Naive thymus-derived CD8-positive, alpha-beta T cell (primary cell): ENCODE measurements around the gene FUS. TPM values are rescaled to one million over a fixed set of nuclear protein-coding genes. Genes with fewer than 3 reads are reported as not detected.
"Not testable (repeated sequence)": the region's sequence is repeated elsewhere in the genome, so short reads cannot be mapped to it uniquely, and the experiment has no call there.

ENCODE experiments used
- ATAC-seq, 2 donors: fragments of 150-1000 bp; cut with Tn5 transposase in 1 of 2; sonication (Bioruptor Pico), chemical (Tn5 transposase) in 1 of 2; 1 replicate in 1 of 2; 2 replicates in 1 of 2; pipeline ENCODE4 v1.10.0; 2021; ENCODE audit warnings: mild to moderate bottlenecking in 2 of 2, moderate library complexity in 2 of 2
- POLR2A ChIA-PET: fragments of 350-600 bp; sonication (Branson Sonifier 250); formaldehyde crosslinking; loops from one replicate; lab custom pipeline; 2021; ENCODE audit warnings: antibody characterized with exemption; lab: Charles Lee
- DNase-seq, 10 donors: peaks; one replicate each; pipeline versions ENCODE4 v3.0.0 to v3.0.0-alpha.2; 2020 to 2022
- H3K27ac Mint-ChIP-seq, 10 donors: one replicate each; pipeline ENCODE4 v1.8.0; 2020 to 2022; ENCODE audit warnings: mild to moderate bottlenecking in 10 of 10, mixed read lengths in 10 of 10, moderate library complexity in 4 of 10, inconsistent platforms in 1 of 10
- H3K27me3 Mint-ChIP-seq, 5 donors: one replicate each; pipeline ENCODE4 v1.8.0; 2021 to 2022; ENCODE audit warnings: mixed read lengths in 5 of 5
- H3K36me3 Mint-ChIP-seq, 3 donors: one replicate each; pipeline ENCODE4 v1.8.0; 2020 to 2022; ENCODE audit warnings: mixed read lengths in 3 of 3, mild to moderate bottlenecking in 2 of 3, inconsistent platforms in 1 of 3
- H3K4me1 Mint-ChIP-seq, 4 donors: one replicate each; pipeline ENCODE4 v1.8.0; 2021 to 2022; ENCODE audit warnings: mixed read lengths in 4 of 4
- H3K4me3 Mint-ChIP-seq, 10 donors: one replicate each; pipeline ENCODE4 v1.8.0; 2020 to 2022; ENCODE audit warnings: mild to moderate bottlenecking in 10 of 10, mixed read lengths in 10 of 10, moderate library complexity in 6 of 10, inconsistent platforms in 1 of 10
- H3K9me3 Mint-ChIP-seq, 9 donors: one replicate each; pipeline ENCODE4 v1.8.0; 2020 to 2022; ENCODE audit warnings: mixed read lengths in 9 of 9, mild to moderate bottlenecking in 3 of 9, inconsistent platforms in 1 of 9, moderate library complexity in 1 of 9
- polyA plus RNA-seq, 3 donors: library from polyadenylated mRNA; unstranded; fragments of 300-500 nt; fragmentation: Illumina TruSeq; gene quantifications; one replicate each; pipeline ENCODE4 v1.2.3, GENCODE V29; 2021
- total RNA-seq, 8 experiments: library from RNA in 2 of 8; stranded (reverse) in 2 of 8; gene quantifications; one replicate each; pipeline ENCODE4 v1.2.3 and lab custom pipeline; 2021 to 2026

Gene FUS
- total and polyA plus RNA-seq, 5 experiments from 2014 or later: 118 to 637 (median 163) TPM

DNA sequence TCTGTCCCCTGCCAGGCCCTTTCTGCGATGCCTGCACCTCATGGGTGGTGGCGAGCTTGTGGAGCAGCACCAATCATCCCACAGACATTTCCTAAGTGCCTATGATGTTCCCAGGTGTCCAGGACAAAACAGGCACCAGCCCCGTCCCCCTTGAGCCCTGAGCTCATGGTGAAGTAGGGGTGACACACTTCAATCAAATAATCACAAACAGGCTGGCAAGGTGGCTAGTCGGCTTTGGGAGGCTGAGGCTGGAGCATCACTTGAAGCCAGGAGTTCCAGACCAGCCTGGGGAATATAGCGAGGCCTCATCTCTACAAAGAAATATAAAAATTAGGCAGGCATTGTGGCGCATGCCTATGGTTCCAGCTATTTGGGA is 43.7 kb upstream of the FUS start:
- no peak for DNase-seq
- Mint-ChIP-seq H3K4me1 (peaks cover 0 to 10% (median 1%) of the 10 kb centered on the region in 4 donors), H3K9me3 (no peaks in the 10 kb centered on the region), H3K4me3 (no peak overlapping the region), H3K27ac (peak overlapping the region in 1 of 10 donors; percentile 70), H3K36me3 (peaks cover 0 to 15% (median 2%) of the 10 kb centered on the region in 3 donors), H3K27me3 (no peaks in the 10 kb centered on the region)
- ATAC-seq: no peak
- POLR2A ChIA-PET: interaction anchor here (0.6 to 2.5 kb wide), 3 partner anchors 19 to 139 kb away, joined by 3 to 10 read pairs (median 4); partner anchors contain the start of gene KAT8

DNA sequence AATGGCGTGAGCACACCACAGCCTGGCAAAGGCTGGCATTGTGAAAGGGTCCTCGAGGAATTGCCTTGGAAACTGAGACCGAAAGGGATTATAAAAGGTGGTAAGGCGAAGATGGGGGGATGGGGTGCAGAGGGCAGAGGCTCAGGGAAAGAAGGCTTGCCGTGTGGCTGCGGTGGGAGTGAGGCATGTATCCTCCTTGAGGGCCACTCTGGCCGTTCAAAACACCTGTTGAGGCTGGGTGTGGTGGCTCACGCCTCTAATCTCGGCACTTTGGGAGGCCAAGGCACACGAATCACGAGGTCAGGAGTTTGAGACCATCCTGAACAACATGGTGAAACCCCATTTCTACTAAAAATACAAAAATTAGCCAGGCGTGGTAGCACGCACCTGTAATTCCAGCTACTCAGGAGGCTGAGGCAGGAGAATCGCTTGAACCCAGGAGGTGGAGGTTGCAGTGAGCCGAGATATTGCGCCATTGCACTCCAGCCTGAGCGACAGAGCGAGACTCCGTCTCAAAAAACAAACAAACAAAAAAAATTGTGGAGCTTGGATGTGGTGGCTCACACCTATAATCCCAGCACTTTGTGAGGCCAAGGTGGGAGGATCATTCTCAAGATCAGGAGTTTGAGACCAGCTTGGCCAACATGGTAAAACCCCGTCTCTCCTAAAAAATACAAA is 43.0 kb upstream of the FUS start:
- not testable (repeated sequence) for ATAC-seq, H3K9me3 Mint-ChIP-seq, H3K36me3 Mint-ChIP-seq, H3K4me3 Mint-ChIP-seq, DNase-seq, H3K27me3 Mint-ChIP-seq, H3K27ac Mint-ChIP-seq
- peaks cover 4 to 12% (median 5%) of the 10 kb centered on the region in 4 donors for H3K4me1 Mint-ChIP-seq
- POLR2A ChIA-PET: interaction anchor here (0.6 to 2.5 kb wide), 3 partner anchors 19 to 140 kb away, joined by 3 to 10 read pairs (median 4); partner anchors contain the start of gene KAT8

DNA sequence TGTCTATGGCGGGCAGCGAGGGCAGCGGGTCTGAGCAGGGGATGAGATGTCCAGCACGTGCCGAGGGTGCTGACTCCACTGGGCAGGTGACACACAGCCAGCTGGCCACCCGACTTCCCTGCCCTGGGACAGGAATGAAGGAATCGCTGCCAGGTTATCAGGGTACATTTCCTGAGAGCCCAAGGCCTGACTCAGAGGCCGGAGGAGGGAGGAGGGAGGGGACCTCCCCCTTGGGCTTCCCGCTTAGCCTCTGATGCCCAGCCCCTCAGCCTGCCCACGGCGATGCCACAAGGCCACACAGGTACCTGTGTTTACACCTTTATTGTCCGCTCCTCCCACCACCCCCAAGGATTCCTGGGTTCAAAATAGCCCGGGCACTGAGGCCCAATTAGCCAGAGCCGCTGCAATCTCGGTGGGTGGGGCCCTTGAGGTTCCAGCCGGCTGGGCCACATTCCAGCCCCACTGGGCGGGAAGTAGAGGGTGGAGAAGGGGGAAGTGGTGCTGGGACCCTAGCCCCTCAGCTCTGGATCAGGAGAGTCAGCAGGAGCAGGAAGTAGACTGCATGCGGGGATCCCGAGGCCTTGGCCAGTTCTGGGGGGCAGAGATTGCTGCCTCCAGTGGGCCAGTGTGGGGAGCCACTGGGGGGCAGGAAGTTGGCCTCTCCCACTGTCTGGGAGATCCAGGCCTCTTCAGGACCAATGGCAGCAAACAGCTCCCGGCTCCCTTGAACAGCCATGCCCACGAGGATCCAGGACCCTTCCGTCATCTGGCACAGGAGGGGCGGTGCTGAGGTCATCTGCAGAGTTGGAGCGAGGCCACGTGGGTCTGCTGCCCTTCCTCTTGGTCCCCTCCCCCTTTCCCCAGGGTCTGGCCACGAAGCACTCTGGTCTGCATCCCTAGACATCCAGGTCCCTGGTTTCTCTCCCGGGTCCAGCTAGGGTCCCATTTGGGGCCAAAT is 41.0 kb upstream of the FUS start:
- ATAC-seq (no peak), DNase-seq (peak in 1 of 10 donors; percentile 10)
- Mint-ChIP-seq H3K4me3 (no peak overlapping the region), H3K27ac (no peak overlapping the region), H3K36me3 (no peaks in the 10 kb centered on the region), H3K4me1 (peaks cover 12 to 15% (median 14%) of the 10 kb centered on the region in 4 donors), H3K9me3 (no peaks in the 10 kb centered on the region), H3K27me3 (no peaks in the 10 kb centered on the region)
- POLR2A ChIA-PET: interaction anchor here (0.6 to 1.6 kb wide), 6 partner anchors 27 to 728 kb away, joined by 4 to 10 read pairs (median 6); no protein-coding TSS in a partner anchor

DNA sequence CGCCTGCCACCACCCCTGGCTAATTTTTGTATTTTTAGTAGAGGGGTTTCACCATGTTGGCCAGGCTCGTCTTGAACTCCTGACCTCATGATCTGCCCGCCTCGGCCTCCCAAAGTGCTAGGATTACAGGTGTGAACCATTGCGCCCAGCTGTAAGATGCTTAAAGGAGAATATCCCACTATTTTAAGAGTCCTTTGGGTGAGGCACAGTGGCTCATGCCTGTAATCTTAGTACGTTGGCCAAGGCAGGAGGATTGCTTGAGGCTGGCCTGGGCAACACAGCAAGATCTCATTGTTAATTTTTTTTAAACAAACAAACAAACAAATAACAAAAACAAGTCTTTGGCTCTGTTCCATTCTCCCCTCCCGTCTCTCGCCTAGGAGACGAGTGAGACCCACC is 38.9 kb upstream of the FUS start:
- H3K27ac Mint-ChIP-seq: peak overlapping the region in 4 of 10 donors; percentile 11 to 56 (median 42)
- POLR2A ChIA-PET: interaction anchor here (1.1 to 7.2 kb wide), 4 partner anchors 14 to 70 kb away, joined by 3 to 240 read pairs (median 41); partner anchors contain the start of genes FUS and KAT8
- H3K4me3 Mint-ChIP-seq, ATAC-seq, DNase-seq, H3K27me3 Mint-ChIP-seq, H3K9me3 Mint-ChIP-seq, H3K36me3 Mint-ChIP-seq: not testable (repeated sequence)
- H3K4me1 Mint-ChIP-seq: peaks cover 10 to 18% (median 15%) of the 10 kb centered on the region in 4 donors

DNA sequence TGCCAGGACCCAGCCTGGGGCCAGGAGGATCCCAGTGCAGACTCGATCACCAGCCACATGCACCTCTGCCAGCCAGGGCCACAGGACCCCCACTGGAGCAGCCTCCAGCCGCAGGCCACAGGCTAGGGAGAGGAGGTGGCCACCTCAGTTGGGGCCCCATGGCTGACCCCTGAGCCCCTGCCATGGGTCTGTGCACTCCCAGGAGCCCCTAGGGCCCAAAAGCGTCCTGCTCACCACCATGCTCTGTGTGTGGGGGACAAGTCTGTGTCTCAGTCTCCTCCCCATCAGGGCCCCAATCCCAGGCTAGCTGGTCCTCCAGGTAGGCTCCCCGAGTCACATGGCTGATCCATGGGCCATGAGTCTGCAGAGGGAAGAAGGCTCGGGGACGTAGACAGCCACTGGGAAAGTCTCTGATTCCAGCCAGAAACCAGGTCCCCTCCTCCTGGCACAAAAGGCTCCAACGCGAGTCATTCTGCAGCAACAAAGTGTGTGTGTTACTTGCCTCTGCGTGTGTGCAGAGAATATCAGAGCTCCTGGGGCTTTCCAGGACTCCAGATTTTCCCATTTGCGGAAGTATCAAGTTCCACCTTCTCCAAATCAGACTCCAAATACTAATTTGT is 38.3 kb upstream of the FUS start:
- H3K27ac Mint-ChIP-seq: peak overlapping the region; percentile 8 to 95 (median 90)
- H3K36me3 Mint-ChIP-seq: no peaks in the 10 kb centered on the region
- peak overlapping the region; percentile 39 to 82 (median 68) for H3K4me3 Mint-ChIP-seq
- DNase-seq (no peak), ATAC-seq (no peak)
- H3K9me3 Mint-ChIP-seq: no peaks in the 10 kb centered on the region
- POLR2A ChIA-PET: interaction anchor here (0.5 to 7.2 kb wide), 41 partner anchors 10 to 956 kb away, joined by 3 to 240 read pairs (median 4); partner anchors contain the start of genes ARMC5, FBRS, FUS and HSD3B7
- peaks cover 10 to 18% (median 15%) of the 10 kb centered on the region in 4 donors for H3K4me1 Mint-ChIP-seq
- no peaks in the 10 kb centered on the region for H3K27me3 Mint-ChIP-seq

DNA sequence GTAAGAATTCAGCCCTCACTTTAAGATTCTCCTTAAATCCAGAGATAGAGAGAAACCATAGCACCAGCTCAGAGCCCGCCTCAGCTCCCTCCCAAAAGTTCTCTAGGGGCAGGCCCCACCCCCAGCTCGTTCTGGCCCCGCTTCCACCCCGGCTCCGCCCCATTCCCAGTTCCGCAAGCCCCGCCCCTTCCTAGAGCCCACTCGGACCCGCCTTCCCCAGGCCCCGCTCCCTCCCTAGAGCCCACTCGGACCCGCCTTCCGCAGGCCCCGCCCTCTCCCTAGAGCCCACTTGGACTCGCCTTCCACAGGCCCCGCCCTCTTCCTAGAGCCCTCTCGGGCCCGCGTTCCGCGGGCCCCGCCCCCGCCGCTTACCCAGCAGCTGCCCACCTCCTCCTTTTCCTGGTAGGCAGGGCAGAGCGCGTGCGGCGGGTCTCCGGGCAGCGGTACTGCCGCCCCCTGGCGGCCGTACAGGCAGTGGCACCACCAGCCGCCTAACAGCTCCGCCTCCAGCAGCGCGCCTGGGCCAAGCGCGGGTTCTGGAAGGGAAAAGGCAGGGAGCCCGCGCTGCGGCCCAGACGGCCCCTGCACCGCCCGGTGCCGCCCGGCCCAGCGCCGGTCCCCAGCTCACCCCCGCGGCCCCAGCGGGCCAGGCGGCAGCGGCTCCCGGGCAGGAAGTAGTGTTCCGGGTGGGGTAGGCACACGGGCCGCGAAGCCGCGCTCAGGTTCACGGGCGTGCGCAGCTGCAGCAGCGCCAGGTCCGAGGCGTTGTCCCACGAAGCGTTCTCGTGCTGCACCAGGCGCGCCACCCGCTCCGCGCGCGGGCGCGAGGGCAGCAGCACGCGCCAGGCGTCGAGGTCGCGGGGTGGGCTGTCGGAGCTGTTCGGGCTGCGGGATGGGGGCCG is 37.6 kb upstream of the FUS start:
- Mint-ChIP-seq H3K4me1 (peaks cover 10 to 18% (median 15%) of the 10 kb centered on the region in 4 donors), H3K36me3 (no peaks in the 10 kb centered on the region), H3K9me3 (no peaks in the 10 kb centered on the region), H3K27ac (peak overlapping the region; percentile 8 to 95 (median 90)), H3K4me3 (peak overlapping the region; percentile 52 to 82 (median 68)), H3K27me3 (peaks cover 0 to under 1% (median 0%) of the 10 kb centered on the region in 5 donors)
- ATAC-seq (peak; percentile 85 to 87), DNase-seq (peak; percentile 92 to 99 (median 96))
- POLR2A ChIA-PET: interaction anchor here (0.5 to 7.2 kb wide), 44 partner anchors 11 to 956 kb away, joined by 3 to 240 read pairs (median 4); partner anchors contain the start of genes ARMC5, FBRS, FUS and HSD3B7

DNA sequence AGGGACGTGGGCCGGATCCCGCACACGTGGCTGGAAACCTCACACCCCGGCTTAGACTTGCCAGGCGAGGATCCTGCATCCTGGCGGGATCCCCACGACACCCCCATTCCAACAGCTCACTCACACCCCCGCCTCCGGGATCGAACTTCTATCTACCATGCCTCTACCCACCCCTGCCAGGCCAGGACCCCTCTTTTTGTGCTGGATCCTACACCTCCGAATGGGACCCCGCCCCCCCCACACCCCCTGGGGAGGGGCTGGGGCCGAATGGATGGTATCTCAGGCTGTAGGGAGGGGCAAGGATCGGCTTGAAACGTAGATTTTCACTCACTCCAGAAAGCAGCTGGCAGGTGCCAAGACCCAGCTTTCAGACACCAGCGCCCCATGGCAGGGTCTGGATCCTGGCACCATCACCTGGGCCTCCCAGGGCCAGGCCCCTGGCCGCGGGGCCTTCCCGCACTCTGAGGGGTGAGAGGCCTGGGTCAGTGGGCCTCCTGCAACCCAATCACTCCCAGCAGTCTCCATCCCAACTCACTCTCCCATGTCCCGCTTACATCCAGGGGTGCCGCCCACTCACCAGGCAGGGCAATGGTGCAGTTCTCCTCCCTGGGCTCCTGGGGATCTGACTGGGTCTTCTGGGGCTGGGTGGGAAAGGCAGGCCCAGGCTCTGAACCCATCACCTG is 36.8 kb upstream of the FUS start:
- DNase-seq (no peak), ATAC-seq (no peak)
- peaks cover 11 to 22% (median 15%) of the 10 kb centered on the region in 4 donors for H3K4me1 Mint-ChIP-seq
- peak overlapping the region; percentile 61 to 84 (median 74) for H3K4me3 Mint-ChIP-seq
- H3K36me3 Mint-ChIP-seq: no peaks in the 10 kb centered on the region
- H3K27me3 Mint-ChIP-seq: peaks cover 0 to 5% (median 0%) of the 10 kb centered on the region in 5 donors
- H3K9me3 Mint-ChIP-seq: no peaks in the 10 kb centered on the region
- H3K27ac Mint-ChIP-seq: peak overlapping the region in 8 of 10 donors; percentile 29 to 87 (median 66)
- POLR2A ChIA-PET: interaction anchor here (1.0 to 7.2 kb wide), 29 partner anchors 12 to 726 kb away, joined by 3 to 240 read pairs (median 5); partner anchors contain the start of genes ARMC5, FBRS, FUS and HSD3B7

DNA sequence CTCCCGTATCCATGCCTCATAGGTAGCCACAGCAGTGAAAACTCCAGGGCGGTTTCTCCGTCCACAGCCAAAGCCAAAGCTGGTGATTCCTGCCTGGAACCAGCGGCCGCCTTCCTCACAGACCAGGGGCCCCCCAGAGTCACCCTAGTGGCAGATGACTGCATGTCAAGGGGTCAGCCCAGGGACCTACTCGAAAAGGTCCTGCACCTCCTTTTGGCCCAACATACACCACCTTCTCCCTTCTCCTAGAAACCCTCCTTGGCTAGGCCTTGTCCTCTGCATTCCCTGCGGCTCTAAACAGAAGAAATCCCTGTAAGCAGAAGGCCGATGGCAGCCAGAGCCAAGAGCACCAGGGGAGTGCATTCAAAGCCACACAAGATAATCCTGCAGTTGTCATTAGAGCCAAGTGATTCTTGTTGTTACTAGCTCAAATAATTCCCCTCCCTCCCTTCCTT is 36.2 kb upstream of the FUS start:
- DNase-seq (no peak), ATAC-seq (no peak)
- peak overlapping the region; percentile 61 to 84 (median 74) for H3K4me3 Mint-ChIP-seq
- H3K27ac Mint-ChIP-seq: peak overlapping the region in 7 of 10 donors; percentile 29 to 87 (median 70)
- POLR2A ChIA-PET: interaction anchor here (1.5 to 7.2 kb wide), 6 partner anchors 23 to 111 kb away, joined by 5 to 240 read pairs (median 27); partner anchors contain the start of genes FUS, KAT8, PYCARD and STX4
- H3K4me1 Mint-ChIP-seq: peaks cover 9 to 22% (median 15%) of the 10 kb centered on the region in 4 donors
- peaks cover 0 to 5% (median 0%) of the 10 kb centered on the region in 5 donors for H3K27me3 Mint-ChIP-seq
- no peaks in the 10 kb centered on the region for H3K9me3 Mint-ChIP-seq
- H3K36me3 Mint-ChIP-seq: no peaks in the 10 kb centered on the region

DNA sequence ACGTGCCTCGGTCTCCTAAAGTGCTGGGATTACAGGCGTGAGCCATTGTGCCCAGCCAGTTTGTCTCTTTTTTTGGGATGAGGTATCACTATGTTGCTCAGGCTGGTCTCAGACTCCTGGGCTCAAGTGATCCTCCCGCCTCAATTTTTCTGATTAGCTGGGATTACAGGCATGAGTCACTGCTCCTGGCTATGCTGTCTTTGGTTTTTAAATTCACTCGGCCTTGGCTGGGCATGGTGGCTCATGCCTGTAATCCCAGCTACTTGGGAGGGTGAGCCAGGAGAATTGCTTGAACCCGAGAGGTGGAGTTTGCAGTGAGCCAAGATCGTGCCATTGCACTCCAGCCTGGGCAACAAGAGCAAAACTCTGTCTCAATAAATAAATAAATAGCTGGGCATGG is 35.5 kb upstream of the FUS start:
- DNase-seq, H3K27me3 Mint-ChIP-seq, H3K9me3 Mint-ChIP-seq, H3K36me3 Mint-ChIP-seq, ATAC-seq: not testable (repeated sequence)
- H3K4me1 Mint-ChIP-seq: peaks cover 9 to 22% (median 15%) of the 10 kb centered on the region in 4 donors
- peak overlapping the region in 6 of 10 donors; percentile 45 to 79 (median 72) for H3K4me3 Mint-ChIP-seq
- POLR2A ChIA-PET: interaction anchor here (3.5 to 7.2 kb wide), 2 partner anchors 33 to 39 kb away, joined by 28 to 240 read pairs; partner anchors contain the start of gene FUS
- peak overlapping the region in 4 of 10 donors; percentile 25 to 70 (median 54) for H3K27ac Mint-ChIP-seq

DNA sequence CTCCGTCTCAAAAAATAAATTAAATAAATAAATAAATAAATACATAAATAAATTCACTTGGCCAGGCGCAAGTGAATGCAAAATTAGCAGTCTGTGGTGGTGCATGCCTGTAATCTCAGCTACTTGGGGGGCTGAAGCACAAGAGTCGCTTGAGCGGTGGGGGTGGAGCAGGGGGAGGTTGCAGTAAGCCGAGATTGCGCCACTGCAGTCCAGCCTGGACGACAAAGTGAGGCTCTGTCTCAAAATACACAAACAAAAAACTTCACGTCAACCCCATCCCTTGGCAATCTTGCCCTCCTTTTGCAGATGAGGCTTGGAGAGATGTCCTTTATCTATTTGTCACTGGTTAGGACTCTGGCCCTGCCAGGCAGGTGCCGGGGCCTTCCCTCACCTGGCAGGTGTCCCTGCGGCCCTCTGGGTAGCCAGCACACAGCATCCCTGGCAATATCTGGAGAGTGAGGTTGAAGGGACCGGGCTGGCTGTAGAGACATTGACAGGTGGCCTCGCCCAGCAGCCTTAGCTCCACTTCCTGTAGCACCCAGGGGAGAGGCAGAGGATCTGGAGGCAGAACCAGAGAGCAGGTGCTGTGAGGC is 34.4 kb upstream of the FUS start:
- no peak for ATAC-seq
- H3K27me3 Mint-ChIP-seq: peaks cover 0 to 5% (median 0%) of the 10 kb centered on the region in 5 donors
- H3K4me1 Mint-ChIP-seq: peaks cover 9 to 22% (median 15%) of the 10 kb centered on the region in 4 donors
- H3K27ac Mint-ChIP-seq: no peak overlapping the region
- DNase-seq: no peak
- H3K36me3 Mint-ChIP-seq: no peaks in the 10 kb centered on the region
- H3K4me3 Mint-ChIP-seq: no peak overlapping the region
- POLR2A ChIA-PET: interaction anchor here (0.6 to 7.2 kb wide), 4 partner anchors 32 to 55 kb away, joined by 3 to 240 read pairs (median 8); partner anchors contain the start of gene FUS
- no peaks in the 10 kb centered on the region for H3K9me3 Mint-ChIP-seq
